HG02870 (cell line): ENCODE data around the gene MEIS1.

Experiments
- ATAC-seq: cut with Tn5 transposase; IDR thresholded peaks from one replicate; pipeline ENCODE4 v1.9.1; 2021; ENCODE audit warnings: mild to moderate bottlenecking, moderate library complexity; ENCODE audit not compliant: unreplicated experiment

Gene MEIS1

GRCh38 chr2:66532972-66533868 is 98.3 kb downstream of the MEIS1 start:
- ATAC-seq = no peak

- ATAC-seq = no peak
Measured at GRCh38 chr2:66534461-66534860, 99.5 kb downstream of the MEIS1 start.

GRCh38 chr2:66535574-66536289 is 100.8 kb downstream of the MEIS1 start:
- no peak for ATAC-seq

GRCh38 chr2:66536290-66536673 is 101.4 kb downstream of the MEIS1 start:
- ATAC-seq = no peak

GRCh38 chr2:66536997-66537396 is 102.1 kb downstream of the MEIS1 start:
- ATAC-seq = no peak

GRCh38 chr2:66538291-66538690 is 103.4 kb downstream of the MEIS1 start:
- ATAC-seq = no peak

GRCh38 chr2:66539452-66539851 is 104.5 kb downstream of the MEIS1 start:
- no peak for ATAC-seq

GRCh38 chr2:66541646-66542045 is 106.7 kb downstream of the MEIS1 start:
- no peak for ATAC-seq

- no peak for ATAC-seq
Measured at GRCh38 chr2:66543257-66543767, 108.4 kb downstream of the MEIS1 start.

- ATAC-seq = no peak
Measured at GRCh38 chr2:66544258-66544657, 109.3 kb downstream of the MEIS1 start.

GRCh38 chr2:66545258-66545657 is 110.3 kb downstream of the MEIS1 start:
- ATAC-seq = no peak

GRCh38 chr2:66547118-66547517 is 112.2 kb downstream of the MEIS1 start:
- no peak for ATAC-seq

- ATAC-seq = no peak
Measured at GRCh38 chr2:66547887-66548286, 113.0 kb downstream of the MEIS1 start.

- no peak for ATAC-seq
Measured at GRCh38 chr2:66548422-66548821, 113.5 kb downstream of the MEIS1 start.

- ATAC-seq = no peak
Measured at GRCh38 chr2:66550826-66551225, 115.9 kb downstream of the MEIS1 start.

- ATAC-seq = no peak
Measured at GRCh38 chr2:66553370-66553769, 118.4 kb downstream of the MEIS1 start.

GRCh38 chr2:66555091-66555490 is 120.2 kb downstream of the MEIS1 start:
- no peak for ATAC-seq

- no peak for ATAC-seq
Measured at GRCh38 chr2:66555501-66556324, 120.8 kb downstream of the MEIS1 start.

GRCh38 chr2:66559672-66560071 is 124.7 kb downstream of the MEIS1 start:
- ATAC-seq = no peak

GRCh38 chr2:66560683-66561082 is 125.8 kb downstream of the MEIS1 start:
- no peak for ATAC-seq

GRCh38 chr2:66561645-66562303 is 126.8 kb downstream of the MEIS1 start:
- no peak for ATAC-seq
